H1 (cell line): ENCODE measurements around the gene CNN3. TPM values are rescaled to one million over a fixed set of nuclear protein-coding genes. Genes with fewer than 3 reads are reported as not detected.

Source experiments
- ASH2L ChIP-seq: fragments of 200-600, 300-600 bp; sonication (generic); IDR thresholded peaks from one replicate; pipeline ENCODE4 v1.7.1; 2017; ENCODE audit warnings: low read length
- CTCF ChIP-seq, 3 experiments: IDR thresholded peaks; 1 replicate in 2 of 3; 2 replicates in 1 of 3; pipeline versions ENCODE4 v1.5.1 to v1.6.1; 2011; ENCODE audit warnings: low read length in 3 of 3, mild to moderate bottlenecking in 3 of 3, inconsistent platforms in 2 of 3, low read depth in 1 of 3, moderate library complexity in 1 of 3; ENCODE audit not compliant: insufficient read depth in 1 of 3; ENCODE audit errors: control extremely low read depth in 1 of 3
- RAD21 ChIP-seq, 2 experiments: IDR thresholded peaks in 1 of 2; conservative IDR thresholded peaks in 1 of 2; 2 replicates each; pipeline ENCODE4 v1.6.1; 2011; ENCODE audit warnings: low read depth in 2 of 2, low read length in 2 of 2, improper control_type of control experiment in 1 of 2, inconsistent platforms in 1 of 2, mild to moderate bottlenecking in 1 of 2, moderate library complexity in 1 of 2
- polyA plus RNA-seq, 7 experiments: library from polyadenylated mRNA; depleted of rRNA in 3 of 7; stranded (reverse) in 5 of 7; unstranded in 2 of 7; fragments of >200 nt in 5 of 7; fragments of 200-250 nt in 2 of 7; gene quantifications; 1 replicate in 5 of 7; 2 replicates in 1 of 7; 4 replicates in 1 of 7; pipeline versions ENCODE4 v1.2.1 to v1.2.3, GENCODE V29; 2011 to 2013; ENCODE audit warnings: missing spikeins in 2 of 7, mixed read lengths in 2 of 7
- total RNA-seq: library from RNA; stranded (reverse); fragmentation: NEBNext Ultra II Directional; extraction: Animal tissue kit (Norgen Biotek cat#: 25700); gene quantifications from 2 replicates; pipeline ENCODE4 v1.2.1, GENCODE V29; 2021
- TF ChIP-seq, protein P1 (sequence below): IDR thresholded peaks from 2 replicates; pipeline ENCODE4 v1.6.1; 2011; ENCODE audit warnings: low read depth, mild to moderate bottlenecking, low read length; ENCODE audit not compliant: insufficient read depth

CNN3 gene
- total and polyA plus RNA-seq, 2 of the 8 experiments (the other 6 are each of a cell fraction or from before 2014, with no cell fraction given): 134 to 266 TPM

DNA sequence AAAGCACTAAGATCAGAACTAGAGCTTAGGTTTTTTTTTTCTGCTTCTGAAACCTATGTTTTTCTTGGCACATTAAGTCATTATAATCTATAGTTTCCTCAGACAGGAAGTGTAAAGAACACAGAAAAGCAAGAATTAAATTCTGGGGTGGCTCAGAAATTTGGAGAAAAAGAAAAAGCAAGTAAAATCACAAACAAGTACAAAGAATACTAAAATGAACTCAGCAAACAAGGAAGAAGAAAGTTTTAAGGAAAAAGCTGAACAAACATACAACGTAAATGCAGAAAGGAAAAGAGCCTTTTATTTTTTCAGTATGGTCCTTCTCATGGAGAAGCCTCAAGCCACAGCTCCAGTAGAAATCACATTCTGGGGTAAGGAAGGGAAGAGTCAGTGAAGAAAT, 8.6 kb upstream of the CNN3 start (continued):
- TF ChIP-seq CTCF (IDR thresholded peaks at IDR 0.05; ENCODE audit: control extremely low read depth in 1 of 3, insufficient read depth in 1 of 3, low read depth in 1 of 3, low read length in 3 of 3) (no peak), ASH2L (no peak), RAD21 (IDR thresholded peaks at IDR 0.05 in 1 of 2, conservative IDR thresholded peaks at IDR 0.05 in 1 of 2; ENCODE audit: low read depth in 2 of 2, low read length in 2 of 2) (no peak)
- TF ChIP-seq, protein P1, sequence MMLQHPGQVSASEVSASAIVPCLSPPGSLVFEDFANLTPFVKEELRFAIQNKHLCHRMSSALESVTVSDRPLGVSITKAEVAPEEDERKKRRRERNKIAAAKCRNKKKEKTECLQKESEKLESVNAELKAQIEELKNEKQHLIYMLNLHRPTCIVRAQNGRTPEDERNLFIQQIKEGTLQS: no peak
- TF ChIP-seq, all 59 proteins: peak for 0
